ENCODE data around the gene AKNA. TPM values are rescaled to one million over a fixed set of nuclear protein-coding genes. Genes with fewer than 3 reads are reported as not detected.

The AKNA gene
- total and polyA plus RNA-seq, 2 experiments from 2014 or later = 6.6 to 13.8 TPM

DNA sequence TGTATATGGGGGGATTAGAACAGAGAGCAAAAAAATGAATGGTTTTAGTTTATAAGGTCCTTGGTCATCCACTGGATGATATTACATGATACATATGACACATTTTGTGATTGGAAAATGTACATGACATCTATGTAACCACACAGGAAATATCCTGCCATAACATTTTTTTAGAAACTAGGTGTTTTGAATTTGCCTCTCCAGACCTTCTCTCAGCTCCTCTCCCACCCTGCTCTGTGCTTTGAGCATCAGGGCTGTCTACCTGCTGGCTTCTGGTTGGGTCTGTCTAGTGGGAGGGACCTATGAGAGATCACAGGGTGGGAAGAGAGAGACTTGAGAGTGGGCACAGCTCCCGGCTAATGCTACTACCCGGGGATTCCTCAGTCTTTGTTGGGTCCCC is 24.4 kb downstream of the AKNA start:
- Histone ChIP-seq H3K36me3 (replicated peaks; ENCODE audit: insufficient read depth, low read depth) (peaks cover 6% of the 10 kb centered on the region), H3K27ac (no peak overlapping the region), H3K9me2 (replicated peaks; ENCODE audit: insufficient read depth) (no peaks in the 10 kb centered on the region), H3K27me3 (no peaks in the 10 kb centered on the region), H3K4me2 (no peak overlapping the region), H3K9me3 (ENCODE audit: low read depth) (no peaks in the 10 kb centered on the region), H2AFZ (no peak overlapping the region), H3K4me1 (ENCODE audit: insufficient read depth) (peaks cover 32% of the 10 kb centered on the region), H3K4me3 (no peak overlapping the region), H4K20me1 (ENCODE audit: insufficient read depth, poor library complexity, severe bottlenecking) (no peaks in the 10 kb centered on the region), H3K79me2 (no peaks in the 10 kb centered on the region)
- no peak for DNase-seq (ENCODE audit: low spot score)
- TF ChIP-seq, protein P1, sequence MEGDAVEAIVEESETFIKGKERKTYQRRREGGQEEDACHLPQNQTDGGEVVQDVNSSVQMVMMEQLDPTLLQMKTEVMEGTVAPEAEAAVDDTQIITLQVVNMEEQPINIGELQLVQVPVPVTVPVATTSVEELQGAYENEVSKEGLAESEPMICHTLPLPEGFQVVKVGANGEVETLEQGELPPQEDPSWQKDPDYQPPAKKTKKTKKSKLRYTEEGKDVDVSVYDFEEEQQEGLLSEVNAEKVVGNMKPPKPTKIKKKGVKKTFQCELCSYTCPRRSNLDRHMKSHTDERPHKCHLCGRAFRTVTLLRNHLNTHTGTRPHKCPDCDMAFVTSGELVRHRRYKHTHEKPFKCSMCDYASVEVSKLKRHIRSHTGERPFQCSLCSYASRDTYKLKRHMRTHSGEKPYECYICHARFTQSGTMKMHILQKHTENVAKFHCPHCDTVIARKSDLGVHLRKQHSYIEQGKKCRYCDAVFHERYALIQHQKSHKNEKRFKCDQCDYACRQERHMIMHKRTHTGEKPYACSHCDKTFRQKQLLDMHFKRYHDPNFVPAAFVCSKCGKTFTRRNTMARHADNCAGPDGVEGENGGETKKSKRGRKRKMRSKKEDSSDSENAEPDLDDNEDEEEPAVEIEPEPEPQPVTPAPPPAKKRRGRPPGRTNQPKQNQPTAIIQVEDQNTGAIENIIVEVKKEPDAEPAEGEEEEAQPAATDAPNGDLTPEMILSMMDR (IDR thresholded peaks at IDR 0.05; ENCODE audit: poor library complexity) = no peak
- WGBS (ENCODE audit: low lambda C conversion rate, missing lambda C conversion rate) = 78% methylated on average over 2 of the region's 2 CpGs

DNA sequence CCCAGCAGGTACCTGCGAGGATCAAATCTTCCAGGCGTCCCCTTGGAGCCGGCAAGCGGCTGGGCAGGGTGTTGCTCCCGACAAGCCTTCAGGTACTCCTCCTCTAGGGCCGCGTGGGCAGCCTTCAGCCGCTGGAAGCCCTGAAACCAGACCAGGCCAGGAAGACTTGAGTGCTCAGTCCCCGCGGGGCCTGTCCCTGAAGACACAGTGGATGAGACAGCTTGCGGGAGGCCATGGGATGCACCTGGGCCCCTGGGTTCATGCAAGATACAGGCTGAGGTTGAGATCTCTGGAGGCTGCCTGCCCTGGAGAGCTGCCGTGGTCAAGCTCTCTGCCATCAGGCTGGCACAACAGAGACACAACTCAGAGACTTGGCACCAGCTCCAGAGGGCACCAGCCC is 25.4 kb downstream of the AKNA start:
- WGBS (ENCODE audit: low lambda C conversion rate, missing lambda C conversion rate) = 97% methylated on average over 12 of the region's 12 CpGs
- H3K9me3 ChIP-seq (ENCODE audit: low read depth) = no peaks in the 10 kb centered on the region
- no peaks in the 10 kb centered on the region for H4K20me1 ChIP-seq (ENCODE audit: insufficient read depth, poor library complexity, severe bottlenecking)
- TF ChIP-seq EZH2phosphoT487 (IDR thresholded peaks at IDR 0.05; ENCODE audit: low read depth, severe bottlenecking, unreplicated experiment) = no peak
- TF ChIP-seq, protein P1 (IDR thresholded peaks at IDR 0.05; ENCODE audit: poor library complexity) = no peak
- TF ChIP-seq EZH2 (IDR thresholded peaks at IDR 0.05; ENCODE audit: borderline replicate concordance) = no peak
- no peaks in the 10 kb centered on the region for H3K79me2 ChIP-seq
- H3K36me3 ChIP-seq (replicated peaks; ENCODE audit: insufficient read depth, low read depth) = peaks cover 6% of the 10 kb centered on the region
- H3K27ac ChIP-seq = no peak overlapping the region
- no peak overlapping the region for H2AFZ ChIP-seq
- no peak overlapping the region for H3K4me3 ChIP-seq
- no peak for DNase-seq (ENCODE audit: low spot score)
- H3K9me2 ChIP-seq (replicated peaks; ENCODE audit: insufficient read depth) = no peaks in the 10 kb centered on the region
- H3K4me2 ChIP-seq = no peak overlapping the region
- H3K4me1 ChIP-seq (ENCODE audit: insufficient read depth) = peaks cover 32% of the 10 kb centered on the region
- H3K27me3 ChIP-seq = no peaks in the 10 kb centered on the region

DNA sequence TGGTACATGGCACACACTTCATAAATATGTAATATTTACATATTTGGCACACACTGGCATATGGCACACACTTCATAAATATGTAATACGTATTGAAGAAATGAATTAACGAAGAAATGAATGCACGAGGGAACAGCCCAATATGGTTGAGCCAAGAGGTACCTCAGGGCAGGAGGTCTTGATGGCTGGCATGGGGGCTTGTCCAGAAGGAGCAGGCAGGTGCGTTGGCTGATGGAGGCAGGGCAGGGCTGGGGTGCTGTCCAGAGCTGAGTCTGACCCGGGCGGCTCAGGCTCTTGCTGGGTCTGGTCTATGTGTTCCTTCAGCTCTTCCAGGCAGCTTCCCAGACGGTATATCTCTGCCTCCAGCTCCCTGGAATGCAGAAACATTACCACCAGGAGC is 26.2 kb downstream of the AKNA start:
- no peak for DNase-seq (ENCODE audit: low spot score)
- Histone ChIP-seq H3K4me2 (no peak overlapping the region), H3K27me3 (no peaks in the 10 kb centered on the region), H3K9me3 (ENCODE audit: low read depth) (no peaks in the 10 kb centered on the region), H3K4me1 (ENCODE audit: insufficient read depth) (peaks cover 23% of the 10 kb centered on the region), H2AFZ (no peak overlapping the region), H3K4me3 (no peak overlapping the region), H3K36me3 (replicated peaks; ENCODE audit: insufficient read depth, low read depth) (peaks cover 6% of the 10 kb centered on the region), H3K9me2 (replicated peaks; ENCODE audit: insufficient read depth) (no peaks in the 10 kb centered on the region), H3K79me2 (no peaks in the 10 kb centered on the region), H4K20me1 (ENCODE audit: insufficient read depth, poor library complexity, severe bottlenecking) (no peaks in the 10 kb centered on the region), H3K27ac (no peak overlapping the region)
- WGBS (ENCODE audit: low lambda C conversion rate, missing lambda C conversion rate) = 97% methylated on average over 7 of the region's 7 CpGs
- TF ChIP-seq, protein P1 (IDR thresholded peaks at IDR 0.05; ENCODE audit: poor library complexity) = no peak
- no peak for TF ChIP-seq EZH2phosphoT487 (IDR thresholded peaks at IDR 0.05; ENCODE audit: low read depth, severe bottlenecking, unreplicated experiment)
- no peak for TF ChIP-seq EZH2 (IDR thresholded peaks at IDR 0.05; ENCODE audit: borderline replicate concordance)

DNA sequence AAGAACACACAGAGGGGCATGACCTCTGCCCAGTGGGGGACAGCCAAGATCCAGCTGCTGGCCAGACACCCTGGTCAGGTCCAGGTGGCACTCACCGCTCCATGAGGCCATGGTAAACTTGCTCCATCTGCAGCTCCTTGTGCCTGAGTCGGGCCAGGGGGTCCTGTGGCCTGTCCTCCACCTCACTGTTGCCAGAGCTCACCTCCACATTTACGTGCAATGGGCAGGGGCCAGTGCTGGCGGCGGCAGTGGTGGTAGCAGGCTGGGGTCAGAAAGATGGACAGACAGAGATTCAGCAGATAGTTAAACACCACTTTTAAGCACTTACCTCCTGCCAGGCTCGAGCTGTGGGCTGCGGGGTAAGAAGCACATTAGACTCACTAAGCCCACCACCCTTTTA is 28.0 kb downstream of the AKNA start:
- Histone ChIP-seq H3K36me3 (replicated peaks; ENCODE audit: insufficient read depth, low read depth) (peaks cover 6% of the 10 kb centered on the region), H3K27ac (no peak overlapping the region), H3K4me1 (ENCODE audit: insufficient read depth) (peaks cover 12% of the 10 kb centered on the region), H3K79me2 (no peaks in the 10 kb centered on the region), H3K4me2 (no peak overlapping the region), H3K9me2 (replicated peaks; ENCODE audit: insufficient read depth) (no peaks in the 10 kb centered on the region), H3K4me3 (no peak overlapping the region), H4K20me1 (ENCODE audit: insufficient read depth, poor library complexity, severe bottlenecking) (no peaks in the 10 kb centered on the region), H3K27me3 (no peaks in the 10 kb centered on the region), H2AFZ (no peak overlapping the region), H3K9me3 (ENCODE audit: low read depth) (no peaks in the 10 kb centered on the region)
- TF ChIP-seq EZH2phosphoT487 (IDR thresholded peaks at IDR 0.05; ENCODE audit: low read depth, severe bottlenecking, unreplicated experiment) (no peak), EZH2 (IDR thresholded peaks at IDR 0.05; ENCODE audit: borderline replicate concordance) (no peak)
- TF ChIP-seq, protein P1 (IDR thresholded peaks at IDR 0.05; ENCODE audit: poor library complexity) = no peak
- WGBS (ENCODE audit: low lambda C conversion rate, missing lambda C conversion rate) = 94% methylated on average over 7 of the region's 7 CpGs
- no peak for DNase-seq (ENCODE audit: low spot score)

Data from hepatocyte (in vitro differentiated cells).